HG03558 (cell line): Measurements from ENCODE around the gene SCNN1G.
"Not testable (repeated sequence)": the region's sequence is repeated elsewhere in the genome, so short reads cannot be mapped to it uniquely, and the experiment has no call there.

Experiments
- ATAC-seq: cut with Tn5 transposase; IDR thresholded peaks from one replicate; pipeline ENCODE4 v1.9.1; 2021; ENCODE audit warnings: moderate number of reproducible peaks; ENCODE audit not compliant: unreplicated experiment; ENCODE audit errors: extremely low read depth

The SCNN1G gene

GRCh38 chr16:23244122-23244521 is 61.6 kb downstream of the SCNN1G start:
- no peak for ATAC-seq

GRCh38 chr16:23245268-23245667 is 62.7 kb downstream of the SCNN1G start:
- ATAC-seq: no peak

GRCh38 chr16:23248261-23249194 is 66.0 kb downstream of the SCNN1G start:
- no peak for ATAC-seq

GRCh38 chr16:23249830-23250229 is 67.3 kb downstream of the SCNN1G start:
- no peak for ATAC-seq

- no peak for ATAC-seq
These were observed 69.8 kb downstream of the SCNN1G start for GRCh38 chr16:23252310-23252709.

- ATAC-seq: not testable (repeated sequence)
These were observed 71.1 kb downstream of the SCNN1G start for GRCh38 chr16:23253650-23254049.

- ATAC-seq: no peak
These were observed 71.8 kb downstream of the SCNN1G start for GRCh38 chr16:23254338-23254737.

- ATAC-seq: no peak
These were observed 72.5 kb downstream of the SCNN1G start for GRCh38 chr16:23255000-23255399.

- ATAC-seq: no peak
These were observed 73.9 kb downstream of the SCNN1G start for GRCh38 chr16:23256440-23256839.

GRCh38 chr16:23257682-23258081 is 75.1 kb downstream of the SCNN1G start:
- ATAC-seq: no peak

- no peak for ATAC-seq
These were observed 76.3 kb downstream of the SCNN1G start for GRCh38 chr16:23258919-23259237.
